ENCODE measurements around the gene NRXN3. TPM values are rescaled to one million over a fixed set of nuclear protein-coding genes. Genes with fewer than 3 reads are reported as not detected.

Gene NRXN3
- total RNA-seq, 1 donor from 2014 or later, result 18.0 TPM

DNA sequence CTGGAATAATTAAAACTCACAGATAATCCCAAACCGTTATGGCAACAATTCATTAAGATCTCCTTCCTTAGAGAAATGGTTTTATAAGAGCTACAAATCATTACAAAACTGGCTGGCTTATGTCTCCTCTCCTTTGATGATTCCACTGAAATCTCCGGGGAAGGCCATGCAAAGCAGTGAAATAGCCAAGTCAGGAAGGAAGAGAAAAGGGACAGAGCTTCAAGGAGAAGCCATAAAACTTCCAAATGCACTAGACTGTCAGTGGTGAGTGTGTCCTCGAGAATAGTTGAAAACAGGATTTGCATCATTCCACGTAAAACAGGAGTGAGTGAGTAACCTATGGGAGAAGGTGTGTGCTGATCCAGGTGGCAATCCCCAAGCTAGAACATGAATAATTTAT, 1711.1 kb downstream of the NRXN3 start:
- no peak overlapping the region for H3K27ac Mint-ChIP-seq (ENCODE audit: unreplicated experiment)
- Histone ChIP-seq H3K36me3 (ENCODE audit: insufficient read depth, low read length) (no peaks in the 10 kb centered on the region), H3K9ac (ENCODE audit: low read length) (no peak overlapping the region), H3K79me2 (ENCODE audit: insufficient read depth, low read length) (no peaks in the 10 kb centered on the region), H3K4me3 (ENCODE audit: insufficient read depth, low read depth, low read length) (no peak overlapping the region), H3K4me1 (ENCODE audit: insufficient read depth, low read length) (no peaks in the 10 kb centered on the region), H3K9me3 (ENCODE audit: insufficient read depth, low read depth, low read length) (no peaks in the 10 kb centered on the region), H3K27ac (ENCODE audit: low read depth, low read length) (no peak overlapping the region), H3K4me2 (ENCODE audit: low read length) (no peak overlapping the region), H2AFZ (ENCODE audit: low read depth, low read length) (no peak overlapping the region), H4K20me1 (ENCODE audit: insufficient read depth, low read length) (no peaks in the 10 kb centered on the region), H3K27me3 (ENCODE audit: insufficient read depth, low read length) (no peaks in the 10 kb centered on the region)
- no peaks in the 10 kb centered on the region for H3K36me3 Mint-ChIP-seq (ENCODE audit: low read depth, unreplicated experiment)
- peaks cover 3% of the 10 kb centered on the region for H3K9me3 Mint-ChIP-seq (ENCODE audit: unreplicated experiment)
- no peak overlapping the region for H3K4me3 Mint-ChIP-seq (ENCODE audit: unreplicated experiment)
- no peaks in the 10 kb centered on the region for H3K4me1 Mint-ChIP-seq (ENCODE audit: low read depth, unreplicated experiment)
- no peaks in the 10 kb centered on the region for H3K27me3 Mint-ChIP-seq (ENCODE audit: low read depth, unreplicated experiment)
- FAIRE-seq (no peak), DNase-seq (ENCODE audit: low read depth) (no peak)
- TF ChIP-seq, protein P1, sequence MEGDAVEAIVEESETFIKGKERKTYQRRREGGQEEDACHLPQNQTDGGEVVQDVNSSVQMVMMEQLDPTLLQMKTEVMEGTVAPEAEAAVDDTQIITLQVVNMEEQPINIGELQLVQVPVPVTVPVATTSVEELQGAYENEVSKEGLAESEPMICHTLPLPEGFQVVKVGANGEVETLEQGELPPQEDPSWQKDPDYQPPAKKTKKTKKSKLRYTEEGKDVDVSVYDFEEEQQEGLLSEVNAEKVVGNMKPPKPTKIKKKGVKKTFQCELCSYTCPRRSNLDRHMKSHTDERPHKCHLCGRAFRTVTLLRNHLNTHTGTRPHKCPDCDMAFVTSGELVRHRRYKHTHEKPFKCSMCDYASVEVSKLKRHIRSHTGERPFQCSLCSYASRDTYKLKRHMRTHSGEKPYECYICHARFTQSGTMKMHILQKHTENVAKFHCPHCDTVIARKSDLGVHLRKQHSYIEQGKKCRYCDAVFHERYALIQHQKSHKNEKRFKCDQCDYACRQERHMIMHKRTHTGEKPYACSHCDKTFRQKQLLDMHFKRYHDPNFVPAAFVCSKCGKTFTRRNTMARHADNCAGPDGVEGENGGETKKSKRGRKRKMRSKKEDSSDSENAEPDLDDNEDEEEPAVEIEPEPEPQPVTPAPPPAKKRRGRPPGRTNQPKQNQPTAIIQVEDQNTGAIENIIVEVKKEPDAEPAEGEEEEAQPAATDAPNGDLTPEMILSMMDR (IDR thresholded peaks at IDR 0.05; ENCODE audit: insufficient read depth, low read depth, low read length), result no peak
- TF ChIP-seq EZH2 (IDR thresholded peaks at IDR 0.05; ENCODE audit: insufficient read depth, low read length), result no peak

DNA sequence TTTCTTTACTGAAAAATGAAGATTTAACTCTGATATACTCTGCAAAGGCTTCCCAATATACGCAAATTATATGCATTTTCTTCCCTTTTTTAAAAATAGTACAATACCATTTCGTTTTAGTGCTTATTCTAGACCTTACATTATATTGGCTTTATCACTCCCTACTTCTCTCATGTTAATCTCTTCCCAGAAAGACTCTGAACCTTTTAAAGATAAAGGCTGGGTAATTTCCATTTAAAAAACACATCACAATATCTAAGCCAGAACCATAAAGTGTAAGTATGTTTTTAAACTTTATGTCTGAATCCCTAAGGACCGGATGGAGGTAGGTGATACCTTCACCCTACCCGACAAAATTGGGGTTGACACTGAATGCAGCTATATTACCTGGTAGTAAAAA, 1720.4 kb downstream of the NRXN3 start:
- H3K9me3 ChIP-seq (ENCODE audit: insufficient read depth, low read depth, low read length), result no peaks in the 10 kb centered on the region
- H3K36me3 ChIP-seq (ENCODE audit: insufficient read depth, low read length), result no peaks in the 10 kb centered on the region
- no peak overlapping the region for H3K9ac ChIP-seq (ENCODE audit: low read length)
- H3K4me1 ChIP-seq (ENCODE audit: insufficient read depth, low read length), result no peaks in the 10 kb centered on the region
- no peak for FAIRE-seq
- H3K79me2 ChIP-seq (ENCODE audit: insufficient read depth, low read length), result no peaks in the 10 kb centered on the region
- no peak overlapping the region for H3K27ac ChIP-seq (ENCODE audit: low read depth, low read length)
- H3K27ac Mint-ChIP-seq (ENCODE audit: unreplicated experiment), result no peak overlapping the region
- no peak overlapping the region for H3K4me3 ChIP-seq (ENCODE audit: insufficient read depth, low read depth, low read length)
- no peaks in the 10 kb centered on the region for H3K4me1 Mint-ChIP-seq (ENCODE audit: low read depth, unreplicated experiment)
- H3K4me2 ChIP-seq (ENCODE audit: low read length), result no peak overlapping the region
- no peak overlapping the region for H2AFZ ChIP-seq (ENCODE audit: low read depth, low read length)
- H3K4me3 Mint-ChIP-seq (ENCODE audit: unreplicated experiment), result no peak overlapping the region
- TF ChIP-seq EZH2 (IDR thresholded peaks at IDR 0.05; ENCODE audit: insufficient read depth, low read length), result no peak
- TF ChIP-seq, protein P1 (IDR thresholded peaks at IDR 0.05; ENCODE audit: insufficient read depth, low read depth, low read length), result no peak
- no peaks in the 10 kb centered on the region for H3K36me3 Mint-ChIP-seq (ENCODE audit: low read depth, unreplicated experiment)
- H4K20me1 ChIP-seq (ENCODE audit: insufficient read depth, low read length), result no peaks in the 10 kb centered on the region
- H3K27me3 ChIP-seq (ENCODE audit: insufficient read depth, low read length), result no peaks in the 10 kb centered on the region
- no peak for DNase-seq (ENCODE audit: low read depth)
- no peaks in the 10 kb centered on the region for H3K27me3 Mint-ChIP-seq (ENCODE audit: low read depth, unreplicated experiment)
- no peaks in the 10 kb centered on the region for H3K9me3 Mint-ChIP-seq (ENCODE audit: unreplicated experiment)

DNA sequence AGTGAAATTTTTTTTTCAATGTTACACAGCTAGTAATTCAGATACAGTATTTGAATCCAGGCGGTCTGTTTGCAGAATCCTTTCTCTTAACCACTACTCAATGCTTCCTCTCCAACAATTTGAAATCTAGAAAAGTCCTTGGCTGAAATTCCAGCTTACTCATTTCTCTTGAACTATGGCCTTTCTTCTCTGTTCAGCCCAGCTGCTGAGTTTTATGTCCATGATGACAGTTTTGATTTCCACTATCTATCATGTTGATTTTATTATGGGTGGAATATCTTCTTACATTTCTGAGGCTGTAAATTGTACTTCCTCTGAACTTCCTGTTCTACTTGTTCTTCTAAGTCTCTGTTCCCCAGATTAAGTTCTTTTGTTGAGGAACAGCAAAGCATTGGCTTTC, 1725.8 kb downstream of the NRXN3 start:
- Histone ChIP-seq H3K9me3 (ENCODE audit: insufficient read depth, low read depth, low read length) (no peaks in the 10 kb centered on the region), H2AFZ (ENCODE audit: low read depth, low read length) (no peak overlapping the region), H3K79me2 (ENCODE audit: insufficient read depth, low read length) (no peaks in the 10 kb centered on the region), H3K9ac (ENCODE audit: low read length) (no peak overlapping the region), H4K20me1 (ENCODE audit: insufficient read depth, low read length) (no peaks in the 10 kb centered on the region), H3K4me1 (ENCODE audit: insufficient read depth, low read length) (no peaks in the 10 kb centered on the region), H3K27ac (ENCODE audit: low read depth, low read length) (no peak overlapping the region), H3K4me2 (ENCODE audit: low read length) (no peak overlapping the region), H3K4me3 (ENCODE audit: insufficient read depth, low read depth, low read length) (no peak overlapping the region), H3K36me3 (ENCODE audit: insufficient read depth, low read length) (no peaks in the 10 kb centered on the region), H3K27me3 (ENCODE audit: insufficient read depth, low read length) (no peaks in the 10 kb centered on the region)
- no peak overlapping the region for H3K4me3 Mint-ChIP-seq (ENCODE audit: unreplicated experiment)
- H3K27me3 Mint-ChIP-seq (ENCODE audit: low read depth, unreplicated experiment), result no peaks in the 10 kb centered on the region
- H3K4me1 Mint-ChIP-seq (ENCODE audit: low read depth, unreplicated experiment), result no peaks in the 10 kb centered on the region
- FAIRE-seq (no peak), DNase-seq (ENCODE audit: low read depth) (peak; percentile 18)
- no peaks in the 10 kb centered on the region for H3K36me3 Mint-ChIP-seq (ENCODE audit: low read depth, unreplicated experiment)
- no peak overlapping the region for H3K27ac Mint-ChIP-seq (ENCODE audit: unreplicated experiment)
- TF ChIP-seq, protein P1 (IDR thresholded peaks at IDR 0.05; ENCODE audit: insufficient read depth, low read depth, low read length), result no peak
- TF ChIP-seq EZH2 (IDR thresholded peaks at IDR 0.05; ENCODE audit: insufficient read depth, low read length), result no peak
- peaks cover 9% of the 10 kb centered on the region for H3K9me3 Mint-ChIP-seq (ENCODE audit: unreplicated experiment)

Data from astrocyte (in vitro differentiated cells and primary cell).